RCC 7860 (cell line): ENCODE results near the gene INKA1.
"Not testable (repeated sequence)": the region's sequence is repeated elsewhere in the genome, so short reads cannot be mapped to it uniquely, and the experiment has no call there.

Experiments used
- DNase-seq: peaks from one replicate; pipeline ENCODE4 v3.0.0-alpha.2; 2015; ENCODE audit warnings: low spot score
- FAIRE-seq: peaks from 2 replicates; lab custom pipeline; 2012; peaks lifted over from hg19 to GRCh38; lab: Jason Lieb, UNC

Gene INKA1

GRCh38 chr3:49802719-49803464 lies at the start of gene INKA1:
Gene INKA1 (plus strand): TSS chr3:49803261. CDS start chr3:49803393, 132 bp downstream.
- DNase-seq (peak; percentile 52), FAIRE-seq (no peak)

GRCh38 chr3:49754536-49754935 lies 48.5 kb upstream of the INKA1 start:
- no peak for DNase-seq
- no peak for FAIRE-seq

DNA sequence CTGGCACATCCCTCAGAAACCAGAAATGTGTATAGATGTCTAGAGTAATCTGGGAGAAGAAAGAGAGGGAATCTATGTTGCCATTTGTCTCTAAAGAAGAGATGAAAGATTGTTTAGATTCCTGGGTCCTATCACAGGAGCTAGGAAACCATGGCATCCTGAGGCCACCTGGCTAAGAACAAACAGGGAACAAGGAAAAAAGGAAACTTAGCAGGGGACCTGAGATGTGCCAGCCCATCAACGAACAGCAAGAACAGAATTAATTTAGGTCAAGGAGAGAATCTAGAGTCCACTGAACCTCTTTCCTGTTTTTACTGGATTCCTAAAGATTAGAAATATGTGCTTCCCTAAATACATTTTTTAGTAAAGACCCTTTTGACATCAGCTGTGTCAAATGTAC lies 47.0 kb upstream of the INKA1 start:
- no peak for FAIRE-seq
- DNase-seq: no peak

DNA sequence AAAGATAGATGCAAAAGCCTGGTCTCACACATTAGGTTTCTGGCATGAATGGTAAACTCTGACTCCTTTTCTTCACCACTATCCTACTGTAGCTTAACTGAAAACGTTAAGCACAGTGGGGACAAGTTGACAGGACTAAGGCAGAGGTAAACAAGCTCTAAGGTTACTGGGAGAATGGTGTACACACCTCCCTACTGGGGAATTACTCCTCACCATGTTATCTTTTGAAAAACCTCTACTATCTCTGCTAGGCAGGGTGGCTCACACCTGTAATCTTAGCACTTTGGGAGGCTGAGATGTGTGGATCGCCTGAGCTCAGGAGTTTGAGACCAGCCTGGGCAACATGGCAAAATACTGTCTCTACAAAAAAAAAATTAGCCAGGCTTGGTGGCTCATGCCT lies 45.9 kb upstream of the INKA1 start:
- FAIRE-seq (no peak), DNase-seq (no peak)

GRCh38 chr3:49759226-49759625 lies 43.8 kb upstream of the INKA1 start:
- FAIRE-seq (no peak), DNase-seq (no peak)

DNA sequence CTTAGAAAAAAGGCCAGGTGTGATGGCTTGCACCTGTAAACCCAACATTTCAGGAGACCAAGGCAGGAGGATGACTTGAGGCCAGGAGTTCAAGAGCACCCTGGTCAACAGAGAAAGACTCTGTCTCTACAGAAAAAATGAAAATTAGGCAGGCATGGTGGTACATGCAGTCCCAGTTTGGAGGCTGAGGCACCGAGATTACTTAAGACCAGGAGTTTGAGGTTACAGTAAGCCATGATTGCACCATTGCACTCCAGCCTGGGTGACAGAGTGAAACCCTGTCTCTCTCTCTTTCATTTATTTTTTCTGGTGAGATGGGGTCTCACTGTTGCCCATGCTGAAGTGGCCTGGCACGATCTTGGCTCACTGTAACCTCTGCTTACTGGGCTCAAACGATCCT lies 41.4 kb upstream of the INKA1 start:
- FAIRE-seq: no peak

GRCh38 chr3:49763981-49764380 lies 39.1 kb upstream of the INKA1 start:
- no peak for FAIRE-seq

More for the DNA sequence above, 41.4 kb upstream of the INKA1 start:
- no peak for DNase-seq

DNA sequence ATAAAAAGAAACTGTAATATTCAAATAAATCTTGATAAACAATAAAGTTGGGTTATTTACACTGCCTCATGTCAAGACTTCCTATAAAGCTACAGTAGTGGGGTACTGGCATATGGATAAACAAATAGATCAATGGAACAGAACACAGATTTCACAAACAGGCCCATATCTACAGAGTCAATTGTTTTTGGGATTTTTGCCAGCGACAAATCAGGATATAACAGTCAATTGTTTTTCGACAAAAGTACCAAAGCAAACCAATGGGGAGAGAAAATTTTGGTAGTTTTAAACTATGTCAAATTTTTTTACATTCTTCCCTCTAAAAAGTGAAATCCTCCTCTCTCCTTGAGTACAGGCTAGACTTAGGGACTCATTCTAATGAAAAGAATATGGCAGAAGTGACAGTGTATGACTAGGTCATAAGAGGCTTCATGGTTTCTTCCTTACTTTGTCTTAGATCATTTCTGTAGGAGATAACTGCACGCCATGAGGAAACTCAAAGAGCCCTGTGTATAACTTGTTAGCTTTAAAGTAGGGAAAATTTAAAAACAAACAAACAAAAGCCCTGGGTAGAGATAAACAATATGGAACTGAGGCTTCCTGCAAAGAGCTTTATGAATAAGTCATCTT lies 33.7 kb upstream of the INKA1 start:
- no peak for FAIRE-seq
- no peak for DNase-seq

More at GRCh38 chr3:49763981-49764380, 39.1 kb upstream of the INKA1 start:
- DNase-seq: no peak

- FAIRE-seq: no peak
These were observed 33.1 kb upstream of the INKA1 start for GRCh38 chr3:49769926-49770325.

GRCh38 chr3:49771340-49771938 lies 31.6 kb upstream of the INKA1 start:
- no peak for DNase-seq
- FAIRE-seq: no peak

More at GRCh38 chr3:49769926-49770325, 33.1 kb upstream of the INKA1 start:
- DNase-seq: no peak

- no peak for DNase-seq
- FAIRE-seq: no peak
These were observed 30.4 kb upstream of the INKA1 start for GRCh38 chr3:49772703-49773102.

DNA sequence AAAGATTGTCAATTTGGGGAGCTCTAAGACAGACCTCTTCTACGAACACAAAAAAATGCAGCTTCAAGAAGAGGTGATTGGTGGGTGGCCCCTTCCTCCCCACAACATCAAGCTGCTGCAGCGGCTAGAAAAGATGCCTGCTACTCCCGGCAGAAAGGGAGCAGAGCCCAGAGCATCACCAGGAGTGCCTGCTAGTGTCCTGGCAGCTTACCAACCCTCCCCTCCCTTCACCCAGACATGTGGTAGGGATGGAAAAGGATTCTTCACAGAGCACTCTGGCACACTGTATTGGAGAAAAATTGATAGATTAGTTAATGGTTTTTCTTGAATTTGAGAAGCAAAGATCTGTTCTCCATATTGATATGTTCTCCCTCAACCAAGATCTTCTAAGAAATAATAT lies 27.5 kb upstream of the INKA1 start:
- no peak for FAIRE-seq
- DNase-seq: no peak

DNA sequence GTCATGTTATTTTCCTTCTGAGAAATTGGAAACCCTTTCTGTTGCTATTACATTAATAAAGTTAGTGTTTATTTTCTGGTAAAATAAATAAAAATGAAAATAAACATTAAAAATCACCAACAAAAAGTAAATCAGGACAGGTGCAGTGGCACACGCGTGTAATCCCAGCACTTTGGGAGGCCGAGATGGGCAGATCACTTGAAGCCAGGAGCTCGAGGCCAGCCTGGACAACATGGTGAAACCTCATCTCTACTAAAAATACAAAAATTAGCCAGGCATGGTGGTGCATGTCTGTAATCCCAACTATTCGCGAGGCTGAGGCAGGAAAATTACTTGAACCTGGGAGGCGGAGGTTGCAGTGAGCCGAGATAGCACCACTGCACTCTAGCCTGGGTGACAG lies 27.0 kb upstream of the INKA1 start:
- DNase-seq, FAIRE-seq: not testable (repeated sequence)

- DNase-seq (no peak), FAIRE-seq (no peak)
These were observed 23.5 kb upstream of the INKA1 start for GRCh38 chr3:49779358-49780079.

- FAIRE-seq: no peak
- DNase-seq: no peak
These were observed 22.7 kb upstream of the INKA1 start for GRCh38 chr3:49780080-49780974.

DNA sequence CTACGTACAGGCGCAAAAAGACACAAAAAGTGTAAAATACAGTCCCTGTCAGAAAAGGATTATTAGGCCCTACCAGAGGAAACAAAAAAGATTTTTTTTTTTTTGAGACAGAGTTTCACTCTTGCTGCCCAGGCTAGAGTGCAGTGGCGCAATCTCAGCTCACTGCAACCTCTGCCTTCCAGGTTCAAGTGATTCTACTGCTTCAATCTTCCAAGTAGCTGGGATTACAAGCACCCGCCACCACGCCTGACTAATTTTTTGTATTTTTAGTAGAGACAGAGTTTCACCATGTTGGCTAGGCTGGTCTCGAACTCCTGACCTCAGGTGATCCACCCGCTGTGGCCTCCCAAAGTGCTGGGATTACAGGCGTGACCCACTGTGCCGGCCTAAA lies 22.1 kb upstream of the INKA1 start:
- DNase-seq, FAIRE-seq: not testable (repeated sequence)

DNA sequence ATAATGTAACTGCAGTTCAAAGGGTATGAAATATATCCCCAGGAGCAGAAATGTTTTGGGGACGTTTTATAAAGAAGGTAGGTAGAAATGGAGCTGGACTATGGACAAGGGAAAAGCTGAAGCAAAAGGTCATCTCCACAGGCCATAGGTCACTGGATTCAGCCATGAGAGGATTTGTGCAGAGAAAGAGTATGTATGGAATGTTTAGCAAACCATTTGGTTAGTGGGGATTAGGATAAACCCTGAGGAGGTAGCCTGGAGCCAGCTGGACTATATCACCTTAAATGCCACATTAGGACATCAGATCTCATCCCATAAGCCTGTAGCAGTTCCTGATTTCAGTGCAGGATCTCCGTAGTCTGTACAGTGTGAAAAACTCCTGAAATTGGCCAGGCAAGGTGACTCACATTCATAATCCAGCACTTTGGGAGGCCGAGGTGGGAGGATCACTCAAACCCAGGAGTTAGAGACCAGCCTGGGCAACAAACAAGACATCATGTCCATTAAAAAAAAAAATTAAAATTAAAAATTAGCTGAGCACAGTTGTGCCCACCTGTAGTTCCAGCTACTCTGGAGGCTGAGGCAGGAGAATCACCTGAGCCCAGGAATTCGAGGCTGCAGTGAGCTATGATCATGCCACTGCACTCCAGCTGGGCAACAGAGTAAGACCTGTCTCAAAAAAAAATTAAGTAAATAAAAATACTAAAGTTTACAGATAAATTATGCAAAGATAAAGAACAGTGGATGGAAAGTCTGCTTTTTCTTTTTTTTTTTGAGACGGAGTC lies 21.5 kb upstream of the INKA1 start:
- DNase-seq: no peak
- no peak for FAIRE-seq

DNA sequence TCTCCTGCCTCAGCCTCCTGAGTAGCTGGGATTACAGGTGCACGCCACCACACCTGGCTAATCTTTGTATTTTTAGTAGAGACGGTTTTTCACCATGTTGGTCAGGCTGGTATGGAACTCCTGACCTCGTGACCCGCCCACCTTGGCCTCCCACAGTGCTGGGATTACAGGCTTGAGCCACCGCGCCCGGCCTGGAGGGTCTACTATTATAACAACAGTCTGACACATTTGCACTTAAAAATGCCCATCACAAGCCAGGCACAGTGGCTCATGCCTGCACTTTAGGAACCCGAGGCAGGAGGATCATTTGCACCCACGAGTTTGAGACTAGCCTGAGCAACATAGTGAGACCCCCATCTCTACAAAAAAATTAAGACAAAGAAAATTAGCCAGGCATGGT lies 20.8 kb upstream of the INKA1 start:
- not testable (repeated sequence) for DNase-seq, FAIRE-seq

GRCh38 chr3:49785565-49786356 lies 17.3 kb upstream of the INKA1 start:
- DNase-seq: no peak
- FAIRE-seq: no peak
